Gastroesophageal sphincter (tissue), 3 donors: ENCODE results near the gene PRTG.

ENCODE experiments used
- CTCF ChIP-seq, 4 experiments: fragments of 200-600 bp in 2 of 4; fragments of 450-650 bp in 2 of 4; sonication (generic) in 1 of 4; IDR thresholded peaks; one replicate each; pipeline ENCODE4 v1.5.1; 2017 to 2019; ENCODE audit warnings: antibody characterized with exemption in 4 of 4, mild to moderate bottlenecking in 2 of 4, moderate library complexity in 2 of 4
- POLR2A ChIP-seq, 2 donors: fragments of 450-650 bp; IDR thresholded peaks; one replicate each; pipeline ENCODE4 v1.6.1; 2017; ENCODE audit warnings: antibody characterized with exemption in 2 of 2, mild to moderate bottlenecking in 2 of 2, moderate library complexity in 1 of 2

GRCh38 chr15:55590788-55591187, 152.2 kb downstream of the PRTG start:
- TF ChIP-seq POLR2A (IDR thresholded peaks at IDR 0.05) (no peak), CTCF (IDR thresholded peaks at IDR 0.05) (no peak)
